Stimulated activated CD4-positive, alpha-beta T cell treated with anti-CD3 and anti-CD28 coated beads, TNF-alpha, amount 100 ng/mL, for 48 hours (primary cell): Measurements from ENCODE around the gene KRTAP5-7.
"Not testable (repeated sequence)": the region's sequence is repeated elsewhere in the genome, so short reads cannot be mapped to it uniquely, and the experiment has no call there.

ENCODE experiments used
- DNase-seq, 3 donors: peaks; one replicate each; pipeline ENCODE4 v3.0.0-alpha.2; 2020; ENCODE audit warnings: low read depth in 3 of 3

The KRTAP5-7 gene

DNA sequence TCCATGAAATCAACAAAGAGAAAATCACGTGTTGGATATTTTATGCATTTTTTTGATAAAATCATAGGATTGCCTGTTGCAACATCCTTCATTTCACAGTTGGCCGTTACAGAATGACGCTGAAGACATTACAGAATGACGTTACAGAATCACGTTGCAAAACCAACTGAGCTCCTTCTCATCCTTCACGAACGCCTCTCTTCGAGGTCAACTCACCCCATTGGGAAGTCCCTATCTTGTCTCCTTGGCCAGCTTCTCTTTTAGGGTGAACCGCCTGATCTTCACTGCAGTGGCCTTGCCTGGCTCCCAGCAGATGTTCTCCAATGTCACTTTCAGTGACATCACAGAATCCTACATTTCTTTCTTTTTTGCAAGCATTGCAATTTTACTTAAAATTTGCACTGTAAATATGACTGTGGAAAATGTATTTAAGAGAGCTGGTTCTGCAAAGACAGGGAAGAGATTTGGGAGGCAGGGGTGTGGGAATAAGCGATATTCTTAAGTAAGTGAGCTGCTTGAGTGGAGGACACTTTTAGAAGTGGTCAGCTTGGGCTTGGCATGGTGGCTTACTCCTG is 5.1 kb downstream of the KRTAP5-7 start:
- no peak for DNase-seq

DNA sequence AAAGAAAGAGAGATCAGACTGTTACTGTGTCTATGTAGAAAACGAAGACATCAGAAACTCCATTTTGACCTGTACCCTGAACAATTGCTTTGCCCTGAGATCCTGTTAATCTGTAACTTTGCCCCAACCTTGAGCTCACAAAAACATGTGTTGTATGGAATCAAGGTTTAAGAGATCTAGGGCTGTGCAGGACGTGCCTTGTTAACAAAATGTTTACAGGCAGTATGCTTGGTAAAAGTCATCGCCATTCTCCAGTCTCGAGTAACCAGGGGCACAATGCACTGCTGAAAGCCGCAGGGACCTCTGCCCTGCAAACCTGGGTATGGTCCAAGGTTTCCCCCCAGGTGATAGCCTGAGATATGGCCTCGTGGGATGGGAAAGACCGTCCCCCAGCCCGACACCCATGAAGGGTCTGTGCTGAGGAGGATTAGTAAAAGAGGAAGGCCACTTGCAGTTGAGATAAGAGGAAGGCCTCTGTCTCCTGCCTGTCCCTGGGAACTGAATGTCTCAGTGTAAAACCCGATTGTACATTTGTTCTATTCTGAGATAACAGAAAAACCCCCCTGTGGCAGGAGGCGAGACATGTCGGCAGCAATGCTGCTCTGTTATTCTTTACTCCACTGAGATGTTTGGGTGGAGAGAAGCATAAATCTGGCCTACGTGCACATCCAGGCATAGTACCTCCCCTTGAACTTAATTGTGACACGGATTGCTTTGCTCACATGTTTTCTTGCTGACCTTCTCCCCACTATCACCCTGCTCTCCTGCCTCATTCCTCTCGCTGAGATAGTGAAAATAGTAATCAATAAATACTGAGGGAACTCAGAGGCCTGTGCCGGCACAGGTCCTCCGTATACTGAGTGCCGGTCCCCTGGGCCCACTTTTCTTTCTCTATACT is 7.9 kb downstream of the KRTAP5-7 start:
- DNase-seq, result not testable (repeated sequence)

DNA sequence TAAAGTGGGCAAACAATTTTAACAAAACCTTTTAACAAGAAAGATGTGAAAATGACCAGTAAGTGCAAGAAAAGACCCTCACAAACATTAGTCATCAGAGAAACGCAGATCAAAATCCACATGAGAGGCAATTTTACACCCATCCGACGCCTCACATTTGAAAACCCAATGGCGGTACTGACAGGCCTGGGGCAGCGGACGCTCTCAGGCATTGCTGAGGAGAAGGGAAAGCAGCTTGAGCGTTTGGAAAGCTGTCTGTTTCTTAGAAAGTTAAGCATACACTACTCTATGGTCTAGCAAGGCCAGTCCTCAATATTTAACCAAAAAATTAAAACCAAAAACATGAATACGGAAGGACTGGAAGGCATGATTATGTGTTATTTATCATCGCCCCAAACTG is 8.8 kb downstream of the KRTAP5-7 start:
- no peak for DNase-seq

DNA sequence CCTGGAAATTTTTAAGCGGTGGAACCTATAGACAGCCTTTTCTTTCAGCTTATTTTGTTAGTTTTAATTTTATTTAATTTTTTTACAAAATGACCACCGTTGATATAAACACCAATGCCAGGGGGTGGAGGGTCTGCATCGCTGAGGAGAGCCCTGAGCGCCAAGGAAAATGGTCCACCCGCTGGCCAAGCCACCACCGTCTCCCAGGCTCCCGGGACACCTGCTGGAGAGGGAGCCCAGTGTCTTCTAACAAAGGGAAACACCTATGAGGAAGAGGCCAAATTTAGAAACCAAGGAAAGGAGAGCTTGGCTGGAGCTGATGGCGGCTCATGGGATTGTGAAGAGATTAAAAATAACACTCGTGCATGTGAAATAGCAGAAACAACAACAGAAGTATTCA is 10.5 kb downstream of the KRTAP5-7 start:
- DNase-seq, result no peak

DNA sequence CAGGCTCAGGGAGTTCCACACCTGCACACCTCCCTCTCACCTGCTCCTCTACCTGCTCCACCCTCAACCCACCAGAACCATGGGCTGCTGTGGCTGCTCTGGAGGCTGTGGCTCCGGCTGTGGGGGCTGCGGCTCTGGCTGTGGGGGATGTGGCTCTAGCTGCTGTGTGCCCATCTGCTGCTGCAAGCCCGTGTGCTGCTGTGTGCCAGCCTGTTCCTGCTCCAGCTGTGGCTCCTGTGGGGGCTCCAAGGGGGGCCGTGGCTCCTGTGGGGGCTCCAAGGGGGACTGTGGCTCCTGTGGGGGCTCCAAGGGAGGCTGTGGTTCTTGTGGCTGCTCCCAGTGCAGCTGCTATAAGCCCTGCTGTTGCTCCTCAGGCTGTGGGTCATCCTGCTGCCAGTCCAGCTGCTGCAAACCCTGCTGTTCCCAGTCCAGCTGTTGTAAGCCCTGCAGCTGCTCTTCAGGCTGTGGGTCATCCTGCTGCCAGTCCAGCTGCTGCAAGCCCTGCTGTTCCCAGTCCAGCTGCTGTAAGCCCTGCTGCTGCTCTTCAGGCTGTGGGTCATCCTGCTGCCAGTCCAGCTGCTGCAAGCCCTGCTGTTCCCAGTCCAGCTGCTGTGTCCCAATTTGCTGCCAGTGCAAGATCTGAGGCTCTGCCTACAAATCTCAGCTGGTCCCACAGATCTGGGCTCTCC is 11.1 kb downstream of the KRTAP5-7 start, which contains the start of gene KRTAP5-8:
Gene KRTAP5-8, plus strand, starts transcription at position 49 of the 689 bp plus-strand sequence. Its CDS starts 31 bp downstream, at position 80.
- not testable (repeated sequence) for DNase-seq

DNA sequence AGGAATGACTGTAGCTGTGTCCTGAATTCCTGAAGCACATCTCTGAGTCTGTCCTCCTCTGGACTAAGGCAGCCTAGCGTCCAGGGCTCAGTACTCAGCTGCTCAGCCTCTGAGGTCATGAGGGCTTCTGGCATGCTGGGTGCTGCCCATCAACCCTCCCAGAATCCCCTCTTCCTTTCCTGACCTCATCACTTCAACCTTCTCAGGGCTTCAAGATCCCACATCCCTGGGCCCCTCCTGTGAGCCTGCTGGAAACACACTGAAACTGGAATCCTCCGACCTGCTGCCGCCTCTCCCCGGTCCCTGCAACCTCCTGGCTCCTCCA is 11.6 kb downstream of the KRTAP5-7 start:
- DNase-seq, result no peak

DNA sequence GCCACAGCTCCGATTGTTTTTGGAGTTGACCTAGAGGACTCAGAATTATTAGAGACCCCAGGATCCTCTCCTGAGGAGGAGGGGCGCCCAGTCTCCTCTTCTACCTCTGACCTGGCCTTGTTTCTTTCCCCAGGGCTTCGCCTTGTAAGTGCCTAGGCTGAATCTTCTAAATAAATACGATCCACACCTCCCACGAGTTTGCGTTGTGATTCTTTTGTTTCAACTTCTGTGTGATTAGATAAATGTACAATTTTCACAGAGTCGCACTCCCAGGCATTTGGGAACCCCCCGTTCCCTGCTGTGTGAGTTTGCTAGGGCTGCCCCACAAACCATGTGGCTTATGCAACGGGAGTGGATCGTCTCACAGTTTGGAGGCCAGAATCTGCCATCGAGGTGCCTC is 11.9 kb downstream of the KRTAP5-7 start:
- DNase-seq, result no peak

DNA sequence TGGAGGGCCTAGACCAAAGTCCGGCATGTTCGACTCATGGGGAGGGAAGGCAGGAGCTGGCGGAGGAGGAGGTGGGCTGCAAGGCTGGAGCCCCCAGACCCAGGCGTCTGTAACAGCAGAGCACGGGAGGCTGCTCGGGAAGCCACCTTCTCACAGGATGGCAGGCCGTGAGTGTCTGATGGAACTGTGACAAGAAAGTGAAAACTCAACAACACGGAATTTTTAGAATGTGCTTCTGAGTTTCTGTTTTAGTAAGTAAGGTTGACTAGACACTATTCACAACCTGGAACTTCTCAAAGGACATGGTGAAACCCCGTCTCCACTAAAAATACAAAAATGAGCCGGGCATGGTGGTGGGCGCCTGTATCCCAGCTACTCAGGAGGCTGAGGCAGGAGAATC is 12.9 kb downstream of the KRTAP5-7 start:
- not testable (repeated sequence) for DNase-seq

DNA sequence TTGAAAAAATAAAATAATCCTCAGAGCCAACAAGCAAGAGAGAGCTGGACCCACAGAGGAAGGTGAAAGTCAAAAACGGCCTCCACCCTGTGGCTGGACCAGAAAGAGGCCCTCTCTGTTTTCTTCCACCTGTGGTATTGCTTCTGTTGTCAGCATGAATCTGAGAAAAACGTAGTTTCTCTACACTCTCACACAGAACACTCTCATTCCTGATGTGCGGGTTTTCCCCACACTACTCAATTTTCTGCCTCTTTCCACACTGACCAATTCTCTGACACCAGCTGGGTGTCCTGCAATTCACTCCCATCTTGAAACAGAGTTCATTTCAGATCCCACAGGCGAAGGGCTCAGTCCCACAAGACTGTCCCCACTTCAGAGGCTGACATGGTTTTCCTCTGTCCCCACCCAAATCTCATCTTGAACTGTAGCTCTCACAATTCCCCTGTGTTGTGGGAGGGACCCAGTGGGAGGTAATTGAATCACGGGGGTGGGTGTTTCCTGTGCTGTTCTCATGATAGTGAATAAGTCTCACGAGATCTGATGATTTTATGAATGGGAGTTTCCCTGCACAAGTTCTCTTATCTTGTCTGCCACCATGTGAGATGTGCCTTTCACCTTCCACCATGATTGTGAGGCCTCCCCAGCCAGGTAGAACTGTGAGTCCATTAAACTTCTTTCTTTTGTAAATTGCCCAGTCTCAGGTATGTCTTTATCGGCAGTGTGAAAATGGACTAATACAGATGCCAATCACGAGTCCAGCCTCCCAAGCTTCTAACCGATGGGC is 13.6 kb downstream of the KRTAP5-7 start:
- not testable (repeated sequence) for DNase-seq

DNA sequence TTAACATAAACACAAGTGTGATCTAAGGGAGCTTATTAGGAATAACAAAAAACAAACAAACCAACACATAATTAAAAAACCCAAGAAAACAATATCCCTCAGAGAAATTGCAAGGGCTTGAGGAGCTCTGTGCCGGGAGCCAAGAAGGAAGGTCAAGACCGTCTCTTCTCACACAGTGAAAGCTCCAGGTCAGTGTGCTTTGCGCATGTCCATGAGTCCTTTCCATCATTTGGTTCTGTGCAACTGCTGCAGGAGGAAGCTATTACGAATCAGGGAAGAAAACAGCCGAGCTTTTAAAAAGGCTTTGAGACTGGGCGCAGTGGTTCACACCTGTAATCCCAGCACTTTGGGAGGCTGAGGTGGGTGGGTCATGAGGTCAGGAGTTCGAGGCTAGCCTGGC is 15.3 kb downstream of the KRTAP5-7 start:
- no peak for DNase-seq

DNA sequence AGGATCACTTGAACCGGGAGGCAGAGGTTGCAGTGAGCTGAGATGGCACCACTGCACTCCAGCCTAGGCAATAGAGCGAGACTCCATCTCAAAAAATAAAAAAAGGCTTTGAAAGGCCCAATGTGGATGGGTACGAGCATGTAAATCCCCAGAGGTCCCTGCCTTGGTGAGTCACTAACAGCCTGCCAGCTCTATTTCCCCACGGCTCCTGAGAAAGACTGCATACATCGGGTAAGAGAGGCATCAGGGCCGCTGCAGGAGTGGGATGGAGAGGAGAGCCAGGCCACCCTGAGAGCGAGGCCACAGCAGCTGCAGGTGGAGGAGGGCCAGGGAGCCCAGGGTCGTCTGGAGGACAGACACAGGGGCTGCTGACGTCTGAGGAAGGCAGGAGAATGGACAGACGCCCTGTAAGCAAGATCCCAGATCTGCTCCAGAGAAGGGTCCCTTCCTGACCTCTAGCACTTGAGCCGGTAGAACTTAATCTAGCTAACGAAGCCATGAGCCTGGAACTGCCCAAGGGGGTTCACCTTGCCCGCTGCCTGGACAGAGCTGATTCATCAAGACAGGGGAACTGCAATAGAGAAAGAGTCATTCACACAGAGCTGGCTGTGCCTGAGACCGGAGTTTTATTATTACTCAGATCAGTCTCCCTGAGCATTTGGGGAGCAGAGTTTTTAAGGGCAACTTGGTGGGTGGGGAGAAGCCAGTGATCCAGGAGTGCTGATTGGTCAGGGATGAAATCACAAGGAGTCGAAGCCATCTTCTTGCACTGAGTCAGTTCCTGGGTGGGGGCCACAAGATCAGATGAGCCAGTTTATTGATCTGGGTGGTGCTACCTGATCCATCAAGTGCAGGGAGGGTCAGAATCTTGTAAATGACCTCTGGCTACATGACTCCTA is 16.1 kb downstream of the KRTAP5-7 start:
- peak in 1 of 3 donors; percentile 8 for DNase-seq

DNA sequence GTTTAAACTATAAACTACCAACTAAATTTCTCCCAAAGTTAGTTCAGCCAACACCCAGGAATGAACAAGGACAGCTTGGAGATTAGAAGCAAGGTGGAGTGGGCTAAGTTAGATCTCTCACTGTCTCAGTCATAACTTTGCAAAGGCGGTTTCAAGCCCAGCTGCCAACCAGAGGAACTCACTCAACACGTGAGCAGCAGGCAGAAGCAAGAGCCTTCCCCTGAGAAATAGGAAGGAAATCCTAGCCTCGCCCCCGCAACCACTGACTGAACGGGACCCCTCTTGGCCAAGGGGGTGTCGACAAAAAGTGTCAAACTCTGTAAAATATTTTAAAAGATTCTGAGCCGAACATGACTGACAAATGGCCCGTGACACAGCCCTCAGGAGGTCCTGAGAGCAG is 16.8 kb downstream of the KRTAP5-7 start:
- DNase-seq, result no peak

DNA sequence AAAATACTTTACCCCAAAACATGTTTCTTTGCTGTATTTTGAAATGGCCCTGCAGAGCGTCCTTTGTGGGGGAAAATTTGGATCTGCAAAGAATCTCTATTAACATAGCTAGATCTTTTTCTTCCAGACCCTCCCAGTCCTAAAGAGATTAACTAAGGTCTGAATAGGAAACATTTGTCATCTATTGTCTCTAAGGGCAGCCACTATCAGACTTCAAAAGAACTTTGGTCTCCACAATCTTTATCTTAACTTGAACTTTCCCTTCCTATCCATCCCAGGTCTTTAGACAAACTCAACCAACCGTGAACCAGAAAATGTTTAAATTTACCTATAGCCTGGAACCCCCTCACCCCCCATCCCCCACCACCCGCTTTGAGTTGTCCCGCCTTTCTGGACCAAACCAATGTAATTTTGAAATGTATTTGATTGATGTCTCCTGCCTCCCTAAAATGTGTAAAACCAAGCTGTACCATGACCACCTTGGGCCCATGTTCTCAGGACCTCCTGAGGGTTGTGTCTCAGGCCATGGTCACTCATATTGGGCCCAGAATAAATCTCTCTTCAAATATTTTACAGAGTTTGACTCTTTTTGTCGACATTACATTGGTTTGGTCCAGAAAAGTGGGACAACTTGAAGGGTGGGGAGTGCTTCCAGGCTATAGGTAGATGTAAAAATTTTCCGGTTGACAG is 17.6 kb downstream of the KRTAP5-7 start:
- DNase-seq, result no peak

DNA sequence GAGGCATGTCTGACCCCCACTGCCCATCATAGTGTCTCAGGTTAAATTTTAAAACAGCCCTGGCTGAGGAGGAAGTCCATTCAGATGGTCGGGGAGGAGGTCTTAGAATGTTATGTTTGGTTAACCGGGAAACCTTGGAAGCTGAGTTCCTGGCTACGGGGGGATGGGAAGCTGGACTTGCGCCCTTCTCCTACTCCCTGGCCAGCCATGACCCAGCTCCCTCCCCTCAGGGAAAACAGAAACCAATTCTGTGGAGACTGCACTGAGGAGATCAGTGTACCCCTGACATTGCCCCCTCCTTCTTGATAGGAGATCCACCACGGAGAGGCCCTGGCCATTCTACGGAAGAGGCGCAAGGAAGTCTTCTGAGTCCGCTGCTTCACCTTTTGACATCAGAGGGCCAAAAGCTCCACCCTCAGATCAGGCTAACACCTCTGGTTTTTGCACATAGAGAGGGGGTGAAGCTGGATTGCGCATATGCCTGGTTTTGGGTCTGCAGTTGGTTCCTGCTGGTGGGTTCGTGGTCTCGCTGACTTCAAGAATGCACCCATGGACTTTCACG is 18.4 kb downstream of the KRTAP5-7 start:
- DNase-seq, result no peak

DNA sequence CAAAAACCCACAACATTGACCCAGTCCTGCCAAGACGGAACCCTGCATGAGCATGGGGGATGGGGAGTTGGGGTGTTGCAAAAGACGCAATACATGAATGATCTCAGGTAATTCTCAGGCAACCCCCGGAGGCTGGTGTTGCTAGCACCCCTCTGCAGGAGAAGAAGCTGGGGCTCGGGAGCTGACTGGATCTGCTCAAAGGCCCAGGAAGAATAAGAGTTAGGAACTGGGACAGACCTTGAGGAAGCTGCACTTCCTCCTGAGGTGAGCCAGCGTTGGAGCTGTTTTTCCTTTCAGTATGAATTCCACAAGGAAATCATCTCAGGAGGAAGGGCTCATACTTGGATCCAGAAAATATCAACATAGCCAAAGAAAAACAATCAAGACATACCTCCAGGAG is 21.1 kb downstream of the KRTAP5-7 start, which contains the start of gene KRTAP5-9:
Gene KRTAP5-9, plus strand, starts transcription at position 301 of the 400 bp plus-strand sequence. CDS start 238 bp downstream, outside the sequence.
- no peak for DNase-seq

DNA sequence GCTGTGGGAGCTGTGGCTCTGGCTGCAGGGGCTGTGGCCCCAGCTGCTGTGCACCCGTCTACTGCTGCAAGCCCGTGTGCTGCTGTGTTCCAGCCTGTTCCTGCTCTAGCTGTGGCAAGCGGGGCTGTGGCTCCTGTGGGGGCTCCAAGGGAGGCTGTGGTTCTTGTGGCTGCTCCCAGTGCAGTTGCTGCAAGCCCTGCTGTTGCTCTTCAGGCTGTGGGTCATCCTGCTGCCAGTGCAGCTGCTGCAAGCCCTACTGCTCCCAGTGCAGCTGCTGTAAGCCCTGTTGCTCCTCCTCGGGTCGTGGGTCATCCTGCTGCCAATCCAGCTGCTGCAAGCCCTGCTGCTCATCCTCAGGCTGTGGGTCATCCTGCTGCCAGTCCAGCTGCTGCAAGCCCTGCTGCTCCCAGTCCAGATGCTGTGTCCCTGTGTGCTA is 21.7 kb downstream of the KRTAP5-7 start:
- no peak for DNase-seq

DNA sequence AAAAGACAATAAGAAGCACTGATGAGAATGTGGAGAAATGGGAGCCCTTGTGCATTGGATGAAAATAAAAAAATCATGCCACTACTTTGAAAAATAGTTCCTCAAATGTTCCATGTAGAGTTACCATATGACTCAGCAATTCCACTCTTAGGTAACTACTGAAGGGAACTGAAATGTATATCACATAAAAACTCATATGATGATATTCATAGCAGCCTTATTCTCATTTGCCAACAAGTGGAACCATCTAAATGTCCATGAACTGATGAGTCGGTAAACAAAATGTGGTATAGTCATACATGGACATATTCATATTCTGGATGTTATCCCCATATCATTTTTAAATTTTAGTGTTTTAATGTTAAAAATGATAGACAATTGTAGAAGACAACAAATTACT is 24.6 kb downstream of the KRTAP5-7 start:
- no peak for DNase-seq

DNA sequence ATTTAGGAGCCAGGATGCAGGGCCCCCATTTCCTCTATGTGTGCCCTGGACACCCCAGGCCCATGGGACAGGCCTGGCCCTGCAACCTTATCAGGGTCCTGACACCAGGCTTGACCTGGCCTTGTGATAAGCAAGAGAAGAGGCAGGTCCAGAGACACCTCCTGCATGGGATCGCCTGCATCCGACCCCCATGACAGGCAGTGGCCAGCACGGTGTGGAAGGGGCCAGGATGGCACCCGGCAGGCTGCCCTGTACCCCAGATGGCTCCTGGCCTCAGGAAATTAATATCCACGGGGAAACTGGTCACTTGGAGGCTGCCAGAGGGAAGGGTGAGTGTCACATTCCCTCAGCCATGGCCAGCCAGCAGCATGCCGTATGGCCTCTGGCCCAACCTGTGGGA is 27.9 kb downstream of the KRTAP5-7 start:
- no peak for DNase-seq

DNA sequence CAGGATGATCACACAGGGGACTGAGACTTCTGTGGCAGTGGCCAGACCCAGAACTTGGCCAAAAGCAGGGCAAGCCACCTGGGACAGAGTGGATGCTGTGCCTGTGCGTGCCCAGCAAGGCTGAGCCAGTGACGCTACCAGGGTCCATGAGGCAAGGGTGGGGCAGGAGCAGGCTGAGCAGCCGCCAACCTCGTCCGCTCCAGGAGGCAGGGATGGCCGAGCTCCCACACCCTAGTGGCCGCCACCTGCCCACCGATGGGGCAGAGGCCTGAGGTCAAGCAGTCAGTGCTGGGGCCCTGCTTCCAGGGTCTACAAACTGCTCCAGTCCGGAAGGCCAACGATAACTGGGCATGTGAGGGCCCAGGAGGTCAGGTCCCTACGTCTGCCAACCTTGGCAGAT is 28.4 kb downstream of the KRTAP5-7 start:
- DNase-seq, result no peak

DNA sequence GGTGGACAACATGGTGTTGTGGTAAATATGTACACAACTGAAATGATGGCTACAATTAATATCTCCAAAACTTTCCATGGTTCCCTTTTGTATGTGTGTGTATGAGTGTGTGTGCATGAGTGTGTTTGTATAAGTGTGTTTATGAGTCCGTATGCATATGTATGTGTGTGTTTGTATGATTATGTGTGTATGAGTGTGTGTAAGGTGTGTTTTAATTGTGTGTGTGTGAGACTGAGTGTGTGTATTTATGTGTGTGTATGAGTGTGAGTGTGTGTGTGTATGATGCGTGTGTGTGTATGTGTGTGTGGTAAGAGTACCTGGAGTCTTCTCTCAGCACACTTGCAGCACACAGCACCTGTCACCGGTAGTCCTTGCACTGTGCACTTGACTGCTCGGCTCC is 29.0 kb downstream of the KRTAP5-7 start:
- DNase-seq, result no peak
